GM12874 (cell line): ENCODE data around the gene PELI1.

Source experiments
- CTCF ChIP-seq: IDR thresholded peaks from 2 replicates; pipeline ENCODE4 v1.5.1; 2011; ENCODE audit warnings: low read depth, mild to moderate bottlenecking, control low read depth, low read length, moderate library complexity; ENCODE audit not compliant: insufficient read depth

Gene PELI1

GRCh38 chr2:64120008-64120407 lies 24.2 kb downstream of the PELI1 start:
- TF ChIP-seq CTCF: no peak

- TF ChIP-seq CTCF: no peak
These were observed 24.9 kb downstream of the PELI1 start for GRCh38 chr2:64119369-64119768.

GRCh38 chr2:64115808-64116598 lies 28.2 kb downstream of the PELI1 start:
- TF ChIP-seq CTCF: no peak

GRCh38 chr2:64114912-64115277 lies 29.3 kb downstream of the PELI1 start:
- no peak for TF ChIP-seq CTCF

- TF ChIP-seq CTCF: no peak
These were observed 29.9 kb downstream of the PELI1 start for GRCh38 chr2:64114063-64114911.

- TF ChIP-seq CTCF: no peak
These were observed 32.2 kb downstream of the PELI1 start for GRCh38 chr2:64112016-64112415.

- no peak for TF ChIP-seq CTCF
These were observed 32.8 kb downstream of the PELI1 start for GRCh38 chr2:64111426-64111825.
